SHP77 (cell line): ENCODE measurements around the gene GALNTL6.

ENCODE experiments used
- DNase-seq, 2 experiments: peaks; one replicate each; lab custom pipeline; 2025; lab: John Stamatoyannopoulos, UW

Gene GALNTL6

DNA sequence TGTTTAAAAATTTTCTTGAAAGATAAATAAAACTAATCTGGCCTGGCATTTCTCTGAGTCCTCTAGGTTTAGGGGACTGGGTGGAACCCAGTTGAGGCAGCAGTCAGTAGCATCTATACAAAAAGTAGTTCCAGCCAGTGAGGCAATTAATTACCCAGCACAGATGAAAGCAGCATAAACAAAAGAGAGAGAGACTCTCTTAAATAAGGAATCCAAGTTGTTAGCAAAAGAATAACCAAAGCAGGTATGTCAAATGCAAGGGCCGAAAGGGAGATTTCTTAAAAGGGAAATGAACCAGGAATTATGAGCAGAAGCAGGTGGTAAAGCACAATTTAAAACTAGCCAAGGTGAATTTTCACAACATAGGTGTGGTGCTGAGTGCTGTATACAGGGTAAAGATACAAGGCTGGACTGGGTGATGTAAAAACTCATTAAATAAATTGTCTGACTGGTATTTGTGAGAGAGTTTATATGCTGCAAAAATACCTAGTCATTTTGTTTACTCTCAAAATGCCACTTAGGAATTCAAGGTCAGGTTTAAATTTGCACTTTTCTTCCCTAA lies 1260.8 kb downstream of the GALNTL6 start:
- no peak for DNase-seq

DNA sequence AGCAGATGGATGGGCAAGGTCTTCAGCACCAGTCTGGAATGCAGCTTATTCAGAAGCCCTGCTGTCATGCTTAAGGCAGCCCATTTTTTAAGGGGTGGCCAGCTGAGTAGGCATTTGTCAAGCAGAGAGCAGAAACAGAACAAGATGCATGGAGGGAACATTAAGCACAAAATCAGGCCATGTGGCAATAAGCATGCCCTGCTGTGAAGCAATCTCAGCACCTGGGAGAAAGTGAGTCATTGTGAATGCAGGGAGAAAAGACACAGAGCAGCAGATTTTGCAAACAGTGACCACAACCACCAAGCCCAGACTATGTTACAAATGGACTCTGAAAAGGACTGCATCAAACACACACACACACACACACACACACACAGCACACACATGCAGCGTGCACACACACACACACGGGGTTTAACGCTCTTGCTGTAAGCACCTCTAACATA lies 1261.3 kb downstream of the GALNTL6 start:
- no peak for DNase-seq

DNA sequence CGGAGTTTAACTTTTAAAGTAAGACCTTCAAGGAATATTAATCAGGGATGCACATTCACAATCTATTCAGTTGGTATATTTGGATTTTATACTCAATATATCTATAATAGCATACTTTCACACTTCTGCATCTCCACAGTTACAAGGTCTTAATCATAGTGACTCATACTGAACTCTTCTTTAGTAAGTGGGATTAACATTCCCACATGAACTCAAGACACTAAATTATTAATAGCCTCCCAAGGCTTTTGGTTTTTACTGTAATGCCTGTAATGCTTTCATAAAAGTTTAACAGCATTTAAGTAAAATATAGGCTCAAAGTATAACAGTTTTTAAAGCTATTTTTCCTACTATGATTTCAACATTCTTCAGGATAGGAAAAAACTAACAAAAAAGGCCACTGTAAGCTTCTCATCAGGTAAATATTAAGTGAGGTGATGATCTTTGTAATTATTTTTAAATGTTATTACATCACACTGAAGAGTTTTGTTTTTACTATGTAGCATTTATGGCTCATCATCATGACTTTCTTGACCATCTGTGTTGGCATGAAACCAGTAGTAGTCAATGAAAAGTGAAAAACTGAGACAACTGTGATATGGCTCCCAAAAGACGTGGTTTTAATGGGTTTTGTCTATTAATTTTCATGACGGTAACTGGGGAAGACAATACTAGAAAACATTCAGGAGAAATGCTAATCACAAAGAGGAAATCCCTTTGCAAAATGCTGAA lies 1263.9 kb downstream of the GALNTL6 start:
- no peak for DNase-seq

DNA sequence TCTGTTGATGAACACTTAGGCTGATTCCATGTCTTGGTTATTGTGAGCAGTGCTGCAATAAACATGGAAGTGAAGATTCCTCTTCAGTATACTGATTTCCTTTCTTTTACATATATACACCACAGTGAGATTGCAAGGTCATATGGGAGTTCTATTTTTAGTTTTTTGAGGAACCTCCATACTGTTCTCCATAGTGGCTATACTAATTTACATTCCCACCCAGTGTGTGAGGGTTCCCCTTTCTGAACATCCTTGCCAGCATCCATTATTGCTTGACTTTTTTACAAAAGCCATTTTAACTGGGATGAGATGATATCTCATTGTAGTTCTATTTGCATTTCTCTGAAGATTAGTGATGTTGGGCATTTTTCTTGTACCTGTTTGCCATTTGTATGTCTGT lies 1274.9 kb downstream of the GALNTL6 start:
- DNase-seq: no peak
